ENCODE results near the gene RTN4.

Gene RTN4

DNA sequence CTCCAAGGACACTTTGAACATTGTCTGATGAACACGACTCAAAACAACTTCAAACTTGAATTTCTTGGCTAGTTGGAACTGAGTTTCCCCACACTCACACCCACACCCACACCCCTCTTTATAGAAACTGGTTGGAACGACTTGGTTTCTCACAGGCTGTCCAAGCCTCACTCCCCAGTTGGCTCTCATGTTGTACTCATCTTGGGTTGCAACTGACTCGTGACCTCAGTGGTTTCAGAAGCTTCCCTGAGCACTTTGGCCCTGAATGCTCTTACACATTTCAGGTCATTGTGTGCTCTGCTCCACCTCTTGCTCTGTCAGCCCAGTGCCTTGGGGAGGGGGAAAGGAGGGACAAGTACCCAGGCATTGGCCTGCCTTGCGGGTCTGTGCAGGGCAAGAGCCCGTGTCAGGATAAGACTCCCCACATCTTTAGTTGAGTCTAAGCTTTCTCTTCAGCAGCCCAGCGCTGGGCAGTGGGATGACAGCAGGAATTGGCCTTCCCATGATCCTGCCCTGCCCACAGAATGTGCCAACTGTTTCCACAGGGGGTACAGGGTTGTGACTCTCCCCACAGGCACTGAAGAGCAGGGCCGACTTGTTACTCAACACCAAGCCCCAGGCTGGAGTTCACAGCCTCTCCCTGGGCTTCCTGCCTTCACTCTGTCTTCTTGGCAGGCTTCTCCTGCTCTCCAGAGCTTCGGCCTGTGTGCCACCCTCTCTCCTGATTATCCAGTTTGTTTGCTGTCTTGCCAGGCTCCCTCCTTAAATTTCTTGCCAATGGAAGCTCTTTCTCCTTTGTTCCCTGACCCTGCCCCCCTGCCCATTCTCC is 104.6 kb downstream of the RTN4 start (continued):
- TF ChIP-seq, protein P1, sequence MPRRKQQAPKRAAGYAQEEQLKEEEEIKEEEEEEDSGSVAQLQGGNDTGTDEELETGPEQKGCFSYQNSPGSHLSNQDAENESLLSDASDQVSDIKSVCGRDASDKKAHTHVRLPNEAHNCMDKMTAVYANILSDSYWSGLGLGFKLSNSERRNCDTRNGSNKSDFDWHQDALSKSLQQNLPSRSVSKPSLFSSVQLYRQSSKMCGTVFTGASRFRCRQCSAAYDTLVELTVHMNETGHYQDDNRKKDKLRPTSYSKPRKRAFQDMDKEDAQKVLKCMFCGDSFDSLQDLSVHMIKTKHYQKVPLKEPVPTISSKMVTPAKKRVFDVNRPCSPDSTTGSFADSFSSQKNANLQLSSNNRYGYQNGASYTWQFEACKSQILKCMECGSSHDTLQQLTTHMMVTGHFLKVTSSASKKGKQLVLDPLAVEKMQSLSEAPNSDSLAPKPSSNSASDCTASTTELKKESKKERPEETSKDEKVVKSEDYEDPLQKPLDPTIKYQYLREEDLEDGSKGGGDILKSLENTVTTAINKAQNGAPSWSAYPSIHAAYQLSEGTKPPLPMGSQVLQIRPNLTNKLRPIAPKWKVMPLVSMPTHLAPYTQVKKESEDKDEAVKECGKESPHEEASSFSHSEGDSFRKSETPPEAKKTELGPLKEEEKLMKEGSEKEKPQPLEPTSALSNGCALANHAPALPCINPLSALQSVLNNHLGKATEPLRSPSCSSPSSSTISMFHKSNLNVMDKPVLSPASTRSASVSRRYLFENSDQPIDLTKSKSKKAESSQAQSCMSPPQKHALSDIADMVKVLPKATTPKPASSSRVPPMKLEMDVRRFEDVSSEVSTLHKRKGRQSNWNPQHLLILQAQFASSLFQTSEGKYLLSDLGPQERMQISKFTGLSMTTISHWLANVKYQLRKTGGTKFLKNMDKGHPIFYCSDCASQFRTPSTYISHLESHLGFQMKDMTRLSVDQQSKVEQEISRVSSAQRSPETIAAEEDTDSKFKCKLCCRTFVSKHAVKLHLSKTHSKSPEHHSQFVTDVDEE (CRISPR knock-in tag; IDR thresholded peaks at IDR 0.05), result no peak
- TF ChIP-seq ISL1 (CRISPR knock-in tag; IDR thresholded peaks at IDR 0.05) (no peak), TCF4 (CRISPR knock-in tag; IDR thresholded peaks at IDR 0.05; ENCODE audit: borderline replicate concordance) (no peak), ARNTL (CRISPR knock-in tag; IDR thresholded peaks at IDR 0.05; ENCODE audit: borderline replicate concordance, low read depth) (no peak)

- TF ChIP-seq TOX (CRISPR knock-in tag; IDR thresholded peaks at IDR 0.05; ENCODE audit: borderline replicate concordance), result no peak
- no peak for TF ChIP-seq PPARA (CRISPR knock-in tag; IDR thresholded peaks at IDR 0.05; ENCODE audit: borderline replicate concordance)
- no peak for TF ChIP-seq TCF4 (CRISPR knock-in tag; IDR thresholded peaks at IDR 0.05; ENCODE audit: borderline replicate concordance)
- TF ChIP-seq, protein P1 (CRISPR knock-in tag; IDR thresholded peaks at IDR 0.05), result no peak
- TF ChIP-seq ZNF70 (CRISPR knock-in tag; IDR thresholded peaks at IDR 0.05), result no peak
- TF ChIP-seq ZNF8 (CRISPR knock-in tag; IDR thresholded peaks at IDR 0.05), result no peak
- TF ChIP-seq CSDC2 (CRISPR knock-in tag; IDR thresholded peaks at IDR 0.05), result no peak
- TF ChIP-seq ZFP30 (CRISPR knock-in tag; IDR thresholded peaks at IDR 0.05), result no peak
- no peak for TF ChIP-seq ZC3H10 (CRISPR knock-in tag; IDR thresholded peaks at IDR 0.05)
- no peak for TF ChIP-seq RARB (CRISPR knock-in tag; IDR thresholded peaks at IDR 0.05)
- TF ChIP-seq, protein P2, sequence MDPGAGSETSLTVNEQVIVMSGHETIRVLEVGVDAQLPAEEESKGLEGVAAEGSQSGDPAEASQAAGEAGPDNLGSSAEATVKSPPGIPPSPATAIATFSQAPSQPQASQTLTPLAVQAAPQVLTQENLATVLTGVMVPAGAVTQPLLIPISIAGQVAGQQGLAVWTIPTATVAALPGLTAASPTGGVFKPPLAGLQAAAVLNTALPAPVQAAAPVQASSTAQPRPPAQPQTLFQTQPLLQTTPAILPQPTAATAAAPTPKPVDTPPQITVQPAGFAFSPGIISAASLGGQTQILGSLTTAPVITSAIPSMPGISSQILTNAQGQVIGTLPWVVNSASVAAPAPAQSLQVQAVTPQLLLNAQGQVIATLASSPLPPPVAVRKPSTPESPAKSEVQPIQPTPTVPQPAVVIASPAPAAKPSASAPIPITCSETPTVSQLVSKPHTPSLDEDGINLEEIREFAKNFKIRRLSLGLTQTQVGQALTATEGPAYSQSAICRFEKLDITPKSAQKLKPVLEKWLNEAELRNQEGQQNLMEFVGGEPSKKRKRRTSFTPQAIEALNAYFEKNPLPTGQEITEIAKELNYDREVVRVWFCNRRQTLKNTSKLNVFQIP (CRISPR knock-in tag; IDR thresholded peaks at IDR 0.05; ENCODE audit: borderline replicate concordance, low read depth), result no peak
Measured at GRCh38 chr2:54944724-54945326, 105.4 kb downstream of the RTN4 start.

DNA sequence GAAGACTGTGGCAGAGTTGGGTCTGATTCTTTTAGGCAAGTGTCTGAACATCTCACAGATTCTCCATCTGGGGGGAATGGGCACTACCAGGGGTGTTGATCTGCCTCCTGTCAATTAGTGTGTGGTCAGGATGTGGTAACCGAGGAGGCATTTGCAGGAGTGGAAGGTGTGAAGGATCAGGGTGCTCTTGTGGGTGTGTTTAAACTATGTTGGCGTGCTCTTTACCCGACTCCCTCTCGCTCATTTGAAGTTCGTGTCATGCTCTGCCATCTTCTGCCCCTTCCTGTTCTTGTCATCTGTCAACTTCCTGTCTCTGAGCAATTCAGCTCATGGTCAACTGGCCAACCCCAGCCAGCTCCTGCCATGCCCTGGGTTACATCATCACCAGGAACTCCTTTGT is 107.9 kb downstream of the RTN4 start:
- ATAC-seq, result no peak
- TF ChIP-seq ZFP3 (CRISPR knock-in tag; IDR thresholded peaks at IDR 0.05) (no peak), ISL1 (CRISPR knock-in tag; IDR thresholded peaks at IDR 0.05) (no peak), ZC3H10 (CRISPR knock-in tag; IDR thresholded peaks at IDR 0.05) (no peak), RARB (CRISPR knock-in tag; IDR thresholded peaks at IDR 0.05) (no peak), ZNF8 (CRISPR knock-in tag; IDR thresholded peaks at IDR 0.05) (no peak)
- TF ChIP-seq, protein P2 (CRISPR knock-in tag; IDR thresholded peaks at IDR 0.05; ENCODE audit: borderline replicate concordance, low read depth), result no peak

More at GRCh38 chr2:54944724-54945326, 105.4 kb downstream of the RTN4 start:
- ATAC-seq, result no peak

GRCh38 chr2:54941248-54941984 is 108.8 kb downstream of the RTN4 start:
- no peak for ATAC-seq
- TF ChIP-seq TOX (CRISPR knock-in tag; IDR thresholded peaks at IDR 0.05; ENCODE audit: borderline replicate concordance), result no peak
- no peak for TF ChIP-seq ZC3H10 (CRISPR knock-in tag; IDR thresholded peaks at IDR 0.05)
- TF ChIP-seq SNAI2 (CRISPR knock-in tag; IDR thresholded peaks at IDR 0.05), result no peak
- TF ChIP-seq ARNTL (CRISPR knock-in tag; IDR thresholded peaks at IDR 0.05; ENCODE audit: borderline replicate concordance, low read depth), result no peak
- TF ChIP-seq ZFP30 (CRISPR knock-in tag; IDR thresholded peaks at IDR 0.05), result no peak
- TF ChIP-seq CSDC2 (CRISPR knock-in tag; IDR thresholded peaks at IDR 0.05), result no peak
- TF ChIP-seq ZNF70 (CRISPR knock-in tag; IDR thresholded peaks at IDR 0.05), result no peak
- TF ChIP-seq ISL1 (CRISPR knock-in tag; IDR thresholded peaks at IDR 0.05), result no peak
